GM18868 (cell line): ENCODE results near the gene BAHD1.

Experiments
- ATAC-seq: cut with Tn5 transposase; IDR thresholded peaks from one replicate; pipeline ENCODE4 v1.9.1; 2021; ENCODE audit warnings: mild to moderate bottlenecking, moderate library complexity; ENCODE audit not compliant: unreplicated experiment

BAHD1 gene

GRCh38 chr15:40489274-40490175, 48.8 kb downstream of the BAHD1 start:
- ATAC-seq, result no peak

DNA sequence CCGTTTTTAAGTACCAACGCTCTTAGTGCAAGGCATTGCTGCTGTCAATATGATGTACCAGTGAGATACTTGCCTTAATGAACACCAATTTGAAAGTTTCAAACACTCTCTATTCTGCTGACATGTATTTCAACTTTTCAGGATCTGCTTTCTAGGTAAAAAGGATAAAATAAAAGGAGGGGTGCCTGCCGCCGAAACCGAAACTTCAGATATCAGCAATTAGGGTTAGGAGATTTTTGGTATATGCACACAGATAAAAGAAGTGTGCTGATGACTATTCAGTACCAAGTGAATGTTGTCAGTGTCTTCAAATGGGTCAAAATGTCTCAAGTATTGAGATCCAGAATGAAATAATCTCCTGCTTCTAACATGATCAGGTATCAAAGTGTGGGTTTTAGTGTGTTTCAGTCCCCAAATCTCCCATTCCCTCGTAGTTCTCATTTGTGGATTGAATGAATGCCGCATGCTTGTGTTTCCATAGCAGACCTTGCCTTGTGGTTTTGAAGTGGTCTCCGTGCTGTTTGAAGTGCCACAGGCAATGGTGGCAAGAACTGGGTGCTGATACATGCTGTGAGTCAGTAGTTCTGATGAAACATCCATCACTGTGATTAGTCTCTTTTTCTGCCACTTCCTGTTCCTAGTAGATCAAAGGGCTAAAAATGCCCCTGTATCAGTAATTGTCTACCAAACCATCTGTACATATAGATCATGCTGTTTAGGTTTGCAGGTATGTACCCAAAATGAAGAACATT, 52.5 kb downstream of the BAHD1 start:
- ATAC-seq, result no peak

DNA sequence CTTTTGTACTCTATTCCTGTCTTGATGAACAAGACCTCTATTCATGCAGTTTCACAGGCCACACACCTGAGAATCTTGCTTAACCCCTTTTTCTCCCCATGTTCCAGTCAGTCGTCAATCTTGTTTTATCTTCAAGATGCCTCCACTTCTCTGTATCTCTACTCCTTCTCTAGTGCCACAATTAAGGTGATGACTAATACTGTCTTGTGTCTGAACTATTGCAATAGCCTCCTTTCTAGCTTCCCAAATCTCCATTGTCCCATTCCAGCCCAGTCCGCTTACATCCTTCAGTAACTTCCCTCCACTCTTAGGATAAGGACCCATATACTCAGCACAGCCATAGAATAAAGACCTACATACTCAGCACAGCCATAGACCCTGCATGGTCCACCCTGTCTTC, 54.8 kb downstream of the BAHD1 start:
- ATAC-seq, result no peak

- no peak for ATAC-seq
Measured at GRCh38 chr15:40498418-40498817, 57.7 kb downstream of the BAHD1 start.

DNA sequence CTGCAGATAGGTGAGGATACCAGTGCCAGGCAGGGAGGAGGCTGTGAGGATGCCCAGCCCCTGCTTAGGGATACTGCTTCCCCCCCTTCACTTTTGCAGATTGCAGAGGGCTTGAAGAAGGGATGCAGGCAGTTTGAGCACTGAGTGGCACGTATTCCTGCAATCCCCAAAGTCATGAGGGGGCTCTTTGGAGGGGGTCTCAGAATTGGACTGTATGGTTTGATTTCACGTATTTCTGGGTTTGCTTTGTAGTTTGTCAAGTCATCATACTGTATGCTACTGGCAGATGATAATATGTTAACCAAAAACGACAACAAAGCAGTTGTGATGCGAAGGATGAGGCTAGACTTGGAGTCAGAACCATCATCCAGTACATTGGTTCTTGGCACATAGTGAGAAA, 58.1 kb downstream of the BAHD1 start:
- ATAC-seq, result no peak

- no peak for ATAC-seq
Measured at GRCh38 chr15:40499931-40500330, 59.2 kb downstream of the BAHD1 start.

GRCh38 chr15:40500568-40501330, 60.0 kb downstream of the BAHD1 start:
- ATAC-seq, result no peak

DNA sequence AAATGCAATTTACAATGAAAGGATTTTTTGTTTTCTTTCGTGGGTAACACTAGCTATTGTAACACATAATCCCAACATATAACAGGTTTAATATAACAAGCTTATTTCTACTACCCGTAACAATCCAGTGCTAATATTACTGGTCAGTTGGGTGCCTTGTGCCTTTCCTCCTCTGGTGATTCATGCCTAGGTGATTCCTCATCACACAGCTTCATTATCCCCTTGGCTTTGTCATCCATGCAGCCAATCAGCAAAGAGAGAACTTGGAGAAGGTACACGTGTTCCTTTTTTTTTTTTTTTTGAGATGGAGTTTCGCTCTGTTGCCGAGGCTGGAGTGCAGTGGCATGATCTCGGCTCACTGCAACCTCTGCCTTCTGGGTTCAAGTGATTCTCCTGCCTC, 60.7 kb downstream of the BAHD1 start:
- no peak for ATAC-seq

DNA sequence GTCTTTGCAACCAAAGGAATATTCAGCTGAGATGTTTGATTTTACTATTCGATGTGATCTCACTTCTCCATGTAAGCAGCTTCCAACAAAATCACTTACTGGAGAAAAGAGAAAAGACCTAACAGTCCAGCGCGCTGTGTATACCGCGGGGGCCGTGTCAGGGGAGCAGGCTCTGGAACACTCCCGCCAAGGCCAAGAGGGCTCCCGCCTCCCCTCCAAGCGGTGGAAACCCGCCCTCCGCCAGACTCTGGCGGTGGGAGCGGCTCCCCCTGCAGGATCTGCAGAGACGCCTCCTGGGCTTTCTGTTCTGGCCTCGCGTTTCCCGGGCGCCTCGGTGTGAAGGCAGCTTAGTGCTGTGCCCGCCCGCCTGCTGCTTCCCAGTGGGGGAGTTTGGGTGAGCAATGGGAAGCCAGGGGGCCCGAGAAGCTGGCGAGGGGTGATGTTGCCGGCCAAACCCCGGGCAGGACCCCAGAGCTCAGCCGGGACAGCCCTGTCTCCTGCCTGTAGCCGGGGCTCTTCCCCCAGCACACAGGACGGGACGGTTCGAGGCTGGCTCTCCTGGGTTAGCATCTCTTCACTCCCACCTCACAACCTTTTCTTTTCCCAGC, 66.3 kb downstream of the BAHD1 start:
- peak; percentile 60 for ATAC-seq

DNA sequence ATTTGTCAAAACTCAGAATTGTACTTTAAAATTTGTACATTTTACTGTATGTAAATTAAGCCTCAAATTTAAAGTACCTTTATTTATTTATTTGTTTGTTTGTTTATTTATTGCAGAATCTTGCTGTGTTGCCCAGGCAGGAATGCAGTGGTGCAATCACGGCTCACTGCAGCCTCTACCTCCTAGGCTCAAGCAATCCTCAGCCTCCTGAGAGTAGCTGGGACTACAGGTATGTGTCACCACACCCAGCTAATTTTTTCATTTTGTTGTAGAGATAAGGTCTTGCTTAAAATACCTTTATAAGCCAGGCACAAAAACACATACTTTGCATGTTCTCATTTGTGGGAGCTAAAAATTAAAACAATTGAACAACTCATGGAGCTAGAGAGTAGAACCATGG, 67.5 kb downstream of the BAHD1 start:
- ATAC-seq, result no peak

DNA sequence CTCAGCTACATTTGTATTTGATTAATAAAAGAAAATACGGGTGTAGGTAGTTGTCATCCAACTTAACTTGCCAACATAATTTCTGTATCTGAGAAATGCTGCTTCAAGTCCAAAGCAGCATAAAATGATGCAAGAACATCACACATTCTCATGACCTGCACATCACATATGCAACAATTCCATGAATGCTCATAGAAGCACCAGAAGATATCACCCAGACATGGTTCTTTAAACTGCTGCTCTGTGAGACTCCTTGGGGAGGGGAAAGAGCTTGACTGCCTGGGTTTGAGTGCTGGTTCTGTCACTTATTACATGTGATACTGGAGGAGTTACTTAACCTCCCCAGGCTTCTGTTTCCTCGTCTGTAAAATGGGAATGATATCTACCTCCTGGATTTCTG, 69.4 kb downstream of the BAHD1 start:
- ATAC-seq, result no peak

DNA sequence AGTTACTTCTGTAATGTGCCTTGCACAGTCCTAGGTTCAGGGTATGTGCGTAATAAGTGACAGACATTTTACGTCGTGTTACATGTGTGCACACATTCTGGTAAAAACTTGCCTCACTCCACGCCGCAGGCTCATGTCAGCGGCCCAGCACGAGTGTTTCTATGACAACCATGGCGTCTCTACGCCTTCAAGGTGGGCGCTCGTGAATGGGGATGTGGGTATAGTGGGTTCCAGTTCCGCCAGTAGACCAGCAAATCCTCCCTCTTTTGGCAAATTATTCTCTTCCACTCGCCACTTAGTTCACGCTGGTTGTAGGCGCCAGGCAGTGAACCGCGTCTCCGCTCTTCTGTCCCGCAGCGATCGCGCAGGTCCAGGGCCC, 70.3 kb downstream of the BAHD1 start:
- peak; percentile 39 for ATAC-seq

GRCh38 chr15:40511472-40512133, 70.8 kb downstream of the BAHD1 start:
- ATAC-seq, result peak; percentile 52

DNA sequence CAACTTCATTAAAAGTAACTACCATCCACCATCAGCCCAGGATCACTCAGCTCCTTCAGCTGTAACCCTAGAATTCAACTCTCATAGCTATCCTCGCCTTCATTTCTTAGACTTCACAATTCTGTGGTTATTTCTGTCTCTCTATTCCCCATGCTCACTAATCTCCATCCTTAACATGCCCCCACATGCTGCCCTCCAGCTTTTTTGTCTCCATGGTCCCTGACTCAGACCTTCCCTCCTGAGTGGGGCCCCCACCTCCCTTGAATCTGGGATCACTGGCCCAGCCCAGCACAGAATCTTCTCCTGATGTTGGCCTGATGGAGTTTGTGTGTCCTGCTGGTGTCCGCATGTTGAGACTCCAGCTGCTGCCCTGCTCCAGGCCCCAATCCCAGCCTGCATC, 71.7 kb downstream of the BAHD1 start:
- no peak for ATAC-seq

DNA sequence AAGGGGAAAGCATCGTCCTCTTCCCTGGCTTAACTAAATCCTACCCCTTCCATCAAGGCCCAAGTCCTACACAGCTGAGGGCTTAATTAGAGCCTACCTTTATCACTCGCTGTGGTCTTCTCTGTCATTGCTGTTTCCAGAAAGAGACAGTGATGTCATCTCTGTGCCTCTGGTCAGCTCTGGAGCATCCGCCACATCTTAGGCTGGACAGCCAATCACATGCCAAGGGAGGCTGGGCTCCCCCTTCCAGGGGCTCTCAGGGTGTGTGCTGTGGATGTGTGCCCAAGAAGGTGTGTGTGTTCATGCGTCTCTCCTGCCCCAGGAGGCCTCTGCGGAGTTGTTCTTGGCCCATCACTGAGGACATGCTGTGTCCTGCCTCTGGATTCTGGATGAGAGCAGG, 72.9 kb downstream of the BAHD1 start:
- no peak for ATAC-seq

- no peak for ATAC-seq
Measured at GRCh38 chr15:40516322-40516721, 75.6 kb downstream of the BAHD1 start.
